Eye (tissue), 1 donor: ENCODE measurements around the gene CLEC2D.
"Not testable (repeated sequence)": the region's sequence is repeated elsewhere in the genome, so short reads cannot be mapped to it uniquely, and the experiment has no call there.

Experiments
- DNase-seq: peaks from one replicate; pipeline ENCODE4 v3.0.0-alpha.2; 2015

The CLEC2D gene

GRCh38 chr12:9661720-9662119 is 7.8 kb upstream of the CLEC2D start:
- DNase-seq = no peak

- DNase-seq = no peak
Observed at GRCh38 chr12:9662488-9662887, 7.0 kb upstream of the CLEC2D start.

GRCh38 chr12:9667403-9668160 is 1.9 kb upstream of the CLEC2D start:
- DNase-seq = no peak

- no peak for DNase-seq
Observed at GRCh38 chr12:9668161-9669018, 1.1 kb upstream of the CLEC2D start.

GRCh38 chr12:9669019-9669326 is 540 bp upstream of the CLEC2D start:
- no peak for DNase-seq

GRCh38 chr12:9672340-9672739 is 2.8 kb downstream of the CLEC2D start:
- DNase-seq = not testable (repeated sequence)

- DNase-seq = peak; percentile 9
Observed at GRCh38 chr12:9673404-9674225, 4.1 kb downstream of the CLEC2D start.

GRCh38 chr12:9674226-9674590 is 4.7 kb downstream of the CLEC2D start:
- DNase-seq = no peak

GRCh38 chr12:9682508-9682907 is 13.0 kb downstream of the CLEC2D start:
- not testable (repeated sequence) for DNase-seq

- not testable (repeated sequence) for DNase-seq
Observed at GRCh38 chr12:9682949-9683348, 13.4 kb downstream of the CLEC2D start.

GRCh38 chr12:9685366-9685765 is 15.9 kb downstream of the CLEC2D start:
- DNase-seq = not testable (repeated sequence)

- DNase-seq = no peak
Observed at GRCh38 chr12:9685915-9686314, 16.4 kb downstream of the CLEC2D start.

- DNase-seq = no peak
Observed at GRCh38 chr12:9687228-9687627, 17.7 kb downstream of the CLEC2D start.

- DNase-seq = no peak
Observed at GRCh38 chr12:9692909-9693308, 23.4 kb downstream of the CLEC2D start.

GRCh38 chr12:9694241-9694640 is 24.7 kb downstream of the CLEC2D start:
- no peak for DNase-seq

- not testable (repeated sequence) for DNase-seq
Observed at GRCh38 chr12:9695150-9695549, 25.6 kb downstream of the CLEC2D start.

- DNase-seq = not testable (repeated sequence)
Observed at GRCh38 chr12:9695661-9696060, 26.1 kb downstream of the CLEC2D start.

- DNase-seq = no peak
Observed at GRCh38 chr12:9697619-9698018, 28.1 kb downstream of the CLEC2D start.

GRCh38 chr12:9698681-9699080 is 29.2 kb downstream of the CLEC2D start:
- DNase-seq = no peak

- no peak for DNase-seq
Observed at GRCh38 chr12:9699269-9699897, 29.9 kb downstream of the CLEC2D start.

GRCh38 chr12:9699898-9700605 is 30.5 kb downstream of the CLEC2D start:
- DNase-seq = no peak

GRCh38 chr12:9700606-9700956 is 31.1 kb downstream of the CLEC2D start:
- no peak for DNase-seq
